ENCODE results near the gene PARL.

GRCh38 chr3:183918178-183918577 is 33.5 kb upstream of the PARL start:
- TF ChIP-seq, protein P1, sequence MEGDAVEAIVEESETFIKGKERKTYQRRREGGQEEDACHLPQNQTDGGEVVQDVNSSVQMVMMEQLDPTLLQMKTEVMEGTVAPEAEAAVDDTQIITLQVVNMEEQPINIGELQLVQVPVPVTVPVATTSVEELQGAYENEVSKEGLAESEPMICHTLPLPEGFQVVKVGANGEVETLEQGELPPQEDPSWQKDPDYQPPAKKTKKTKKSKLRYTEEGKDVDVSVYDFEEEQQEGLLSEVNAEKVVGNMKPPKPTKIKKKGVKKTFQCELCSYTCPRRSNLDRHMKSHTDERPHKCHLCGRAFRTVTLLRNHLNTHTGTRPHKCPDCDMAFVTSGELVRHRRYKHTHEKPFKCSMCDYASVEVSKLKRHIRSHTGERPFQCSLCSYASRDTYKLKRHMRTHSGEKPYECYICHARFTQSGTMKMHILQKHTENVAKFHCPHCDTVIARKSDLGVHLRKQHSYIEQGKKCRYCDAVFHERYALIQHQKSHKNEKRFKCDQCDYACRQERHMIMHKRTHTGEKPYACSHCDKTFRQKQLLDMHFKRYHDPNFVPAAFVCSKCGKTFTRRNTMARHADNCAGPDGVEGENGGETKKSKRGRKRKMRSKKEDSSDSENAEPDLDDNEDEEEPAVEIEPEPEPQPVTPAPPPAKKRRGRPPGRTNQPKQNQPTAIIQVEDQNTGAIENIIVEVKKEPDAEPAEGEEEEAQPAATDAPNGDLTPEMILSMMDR (conservative IDR thresholded peaks at IDR 0.05; ENCODE audit: low read length): no peak
- TF ChIP-seq EZH2phosphoT487 (IDR thresholded peaks at IDR 0.05; ENCODE audit: borderline replicate concordance): no peak
